ENCODE results near the gene TBC1D22A.
"Not testable (repeated sequence)": the region's sequence is repeated elsewhere in the genome, so short reads cannot be mapped to it uniquely, and the experiment has no call there.

TBC1D22A gene

DNA sequence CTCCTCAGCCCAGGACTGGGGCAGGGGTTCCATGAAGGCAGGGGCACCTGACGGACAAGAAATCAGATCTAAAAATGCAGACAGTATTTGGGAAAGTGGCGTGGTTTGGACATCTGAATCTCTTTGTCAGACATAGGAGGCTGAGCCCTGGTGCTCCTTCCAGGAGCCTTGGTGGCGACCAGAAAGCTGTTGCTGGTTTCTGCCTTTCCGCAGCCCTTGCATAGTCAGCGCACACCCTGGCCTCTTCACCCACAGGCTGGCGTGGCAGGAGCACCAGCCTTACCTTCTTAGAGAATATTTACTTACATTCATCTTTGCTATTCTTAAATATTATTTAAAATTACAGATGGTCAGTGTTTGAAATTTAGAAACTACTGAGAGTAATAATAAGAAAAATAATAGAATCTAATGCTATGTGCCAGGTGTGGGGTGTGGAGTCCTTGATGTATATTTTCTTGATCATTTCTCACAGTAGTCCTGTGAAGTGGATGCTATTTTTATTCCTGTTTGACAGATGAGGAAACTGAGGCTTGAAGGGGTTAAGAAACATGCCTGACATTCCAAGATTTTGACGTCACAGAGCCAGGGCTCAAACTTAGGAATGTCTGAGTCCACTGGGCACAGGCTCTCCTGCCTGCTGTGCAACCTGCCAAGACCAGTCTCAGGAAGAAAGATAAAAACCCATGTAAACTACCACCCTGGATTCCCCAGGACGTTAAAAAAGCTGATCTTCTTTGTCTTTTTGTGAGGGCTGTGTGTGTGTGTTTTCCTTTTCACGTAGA is 51.6 kb downstream of the TBC1D22A start:
- DNase-seq (ENCODE audit: low read depth in 2 of 2) = no peak

DNA sequence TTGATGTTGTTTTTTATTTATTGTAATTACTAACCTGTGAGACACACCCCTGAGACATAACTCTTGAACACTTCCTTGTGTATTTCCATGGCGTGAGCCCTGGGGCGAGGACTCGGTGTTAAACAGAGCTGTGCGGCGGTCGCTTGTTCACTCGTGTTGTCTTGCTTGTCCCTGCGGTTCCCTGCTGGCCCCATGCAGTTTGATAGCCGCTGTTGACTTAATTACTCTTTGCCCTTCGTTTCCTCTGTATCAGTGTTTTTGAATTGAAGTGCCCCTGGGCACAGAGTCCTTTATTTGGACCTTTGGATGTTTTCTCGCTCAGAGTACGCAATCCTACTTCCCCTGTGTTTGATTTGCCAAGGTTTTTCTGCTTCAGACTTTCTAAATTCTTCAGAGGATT is 52.7 kb downstream of the TBC1D22A start:
- no peak for DNase-seq (ENCODE audit: low read depth in 2 of 2)

DNA sequence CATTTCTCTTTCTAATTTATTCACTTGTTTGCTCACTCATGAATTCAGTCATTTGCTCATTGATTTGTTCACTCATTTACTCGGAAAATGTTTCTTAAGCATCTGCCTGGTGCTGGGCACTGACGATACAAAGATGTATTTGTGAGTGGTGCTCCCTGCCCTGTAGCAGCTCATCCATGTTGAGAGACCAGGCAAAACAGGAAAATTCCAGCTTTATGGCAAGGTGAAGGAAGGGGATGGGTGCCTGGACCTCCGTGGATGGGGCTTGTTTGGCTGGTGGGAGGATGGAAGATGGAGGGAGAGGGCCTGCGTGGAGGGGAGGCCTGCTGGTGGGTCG is 53.1 kb downstream of the TBC1D22A start:
- no peak for DNase-seq (ENCODE audit: low read depth in 2 of 2)

DNA sequence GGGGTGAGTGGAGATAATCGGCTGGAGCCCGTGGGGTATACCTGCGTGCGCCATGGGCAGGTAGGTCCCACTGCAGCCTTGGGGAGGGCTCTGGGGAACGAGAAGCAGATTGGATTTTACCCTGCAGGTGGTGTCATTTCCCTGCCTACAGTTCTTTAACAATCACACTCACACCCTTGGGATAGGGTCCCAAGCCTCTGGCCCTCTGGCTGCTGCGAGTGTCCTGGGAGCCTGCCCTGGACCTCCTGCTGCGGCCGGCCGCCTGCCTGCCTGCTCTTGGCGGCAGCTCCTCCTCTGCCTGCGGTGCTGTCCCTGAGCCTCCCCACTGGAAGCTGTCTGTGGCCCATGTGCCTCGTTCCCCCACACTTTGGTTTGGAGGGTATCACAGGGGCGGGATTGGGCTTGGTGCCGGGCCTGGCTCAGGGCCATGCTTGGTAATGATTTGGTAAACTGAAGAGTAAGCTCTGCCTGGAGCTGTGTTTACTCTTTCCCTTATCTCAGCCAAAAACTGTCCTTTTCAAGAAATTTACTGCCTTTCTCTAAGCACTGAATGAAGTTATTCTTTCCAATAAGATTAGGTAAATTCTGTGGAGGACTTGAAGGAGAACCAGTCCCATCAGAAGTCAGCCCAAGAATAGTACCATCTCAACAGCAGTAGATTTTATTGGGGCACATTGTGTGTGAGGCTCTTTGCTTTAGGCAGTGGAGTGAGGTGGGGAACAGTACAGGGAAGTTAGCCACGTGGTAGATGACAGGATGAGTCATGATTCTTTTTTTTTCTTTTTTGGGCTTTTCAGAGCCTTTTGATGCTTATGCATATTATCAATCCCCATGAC is 53.7 kb downstream of the TBC1D22A start:
- no peak for DNase-seq (ENCODE audit: low read depth in 2 of 2)

DNA sequence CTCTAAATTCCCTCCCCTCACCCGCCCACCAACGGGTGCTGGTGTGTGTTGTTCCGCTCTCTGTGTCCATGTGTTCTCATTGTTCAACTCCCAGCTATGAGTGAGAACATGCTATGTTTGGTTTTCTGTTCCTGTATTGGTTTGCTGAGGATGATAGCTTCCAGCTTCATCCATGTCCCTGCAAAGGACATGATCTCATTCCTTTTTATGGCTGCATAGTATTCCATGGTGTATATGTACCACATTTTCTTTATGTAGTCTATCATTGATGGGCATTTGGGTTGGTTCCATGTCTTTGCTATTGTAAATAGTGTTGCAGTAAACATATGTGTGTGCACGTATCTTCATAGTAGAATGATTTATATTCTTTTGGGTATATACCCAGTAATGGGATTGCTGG is 54.9 kb downstream of the TBC1D22A start:
- DNase-seq (ENCODE audit: low read depth in 2 of 2) = not testable (repeated sequence)

DNA sequence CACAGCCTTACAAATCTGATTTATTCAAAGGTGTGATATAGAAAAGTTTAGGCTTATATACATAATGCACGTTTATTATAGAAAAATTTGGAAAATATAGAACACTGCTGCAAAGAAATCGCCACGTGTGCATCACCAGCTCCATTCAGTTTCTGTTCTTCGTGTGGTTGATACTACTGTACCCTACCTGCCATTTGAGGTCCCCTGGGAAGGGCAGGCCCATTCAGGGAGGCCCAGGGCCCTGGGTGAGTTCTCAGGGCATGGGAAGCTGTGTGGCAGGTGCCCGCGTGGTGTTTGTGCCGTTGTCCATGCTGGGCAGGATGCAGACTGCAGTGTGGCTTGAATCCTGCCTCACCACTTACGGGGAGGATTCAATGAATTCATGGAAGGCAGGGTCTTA is 60.8 kb downstream of the TBC1D22A start:
- no peak for DNase-seq (ENCODE audit: low read depth in 2 of 2)

DNA sequence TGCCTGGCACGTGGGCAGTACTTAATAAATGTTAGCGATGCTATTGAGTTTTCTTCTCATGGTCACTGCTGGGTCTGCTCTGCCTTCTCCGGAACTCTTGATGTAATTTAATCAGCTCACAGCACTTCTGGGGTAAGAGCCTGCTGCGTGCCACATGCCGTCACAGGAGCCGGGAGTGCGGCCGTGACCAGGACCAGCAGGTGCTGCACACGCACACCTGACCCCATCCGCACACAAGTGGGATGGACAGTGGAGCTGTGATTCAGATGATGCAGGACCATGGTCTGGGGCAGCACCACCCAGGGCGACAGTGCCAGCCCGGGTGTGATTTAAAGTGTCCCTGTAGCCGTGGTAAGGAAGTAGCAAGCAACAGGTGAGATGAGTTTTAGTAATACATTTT is 61.2 kb downstream of the TBC1D22A start:
- no peak for DNase-seq (ENCODE audit: low read depth in 2 of 2)

DNA sequence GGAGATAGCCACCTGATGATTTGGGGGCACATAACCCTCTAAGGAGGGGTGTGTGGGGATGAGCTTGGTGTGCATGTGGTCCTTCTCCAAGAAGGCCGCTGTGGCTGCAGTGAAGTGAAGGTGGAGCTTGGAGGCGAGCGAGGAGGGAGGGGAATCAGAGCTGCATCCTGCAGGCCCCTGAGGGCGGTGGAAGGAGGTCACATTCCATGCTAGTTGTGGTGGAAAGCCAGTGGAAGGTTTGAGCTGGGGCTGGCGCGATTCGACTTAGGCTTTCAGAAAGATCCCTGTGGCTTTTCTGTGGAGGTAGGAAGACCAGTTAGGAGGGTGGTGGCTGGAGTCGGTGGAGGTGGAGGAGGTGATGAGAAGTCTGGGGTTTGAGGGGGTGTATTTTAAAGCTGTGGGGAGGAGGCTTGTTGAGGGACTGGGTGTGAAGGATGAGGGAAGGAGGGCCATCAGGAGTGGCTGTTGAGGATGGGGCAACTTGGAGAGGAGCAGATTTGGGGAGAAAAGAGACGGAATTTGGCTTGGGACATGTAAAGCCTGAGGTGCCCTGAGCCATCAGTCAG is 62.0 kb downstream of the TBC1D22A start:
- DNase-seq (ENCODE audit: low read depth in 2 of 2) = no peak

DNA sequence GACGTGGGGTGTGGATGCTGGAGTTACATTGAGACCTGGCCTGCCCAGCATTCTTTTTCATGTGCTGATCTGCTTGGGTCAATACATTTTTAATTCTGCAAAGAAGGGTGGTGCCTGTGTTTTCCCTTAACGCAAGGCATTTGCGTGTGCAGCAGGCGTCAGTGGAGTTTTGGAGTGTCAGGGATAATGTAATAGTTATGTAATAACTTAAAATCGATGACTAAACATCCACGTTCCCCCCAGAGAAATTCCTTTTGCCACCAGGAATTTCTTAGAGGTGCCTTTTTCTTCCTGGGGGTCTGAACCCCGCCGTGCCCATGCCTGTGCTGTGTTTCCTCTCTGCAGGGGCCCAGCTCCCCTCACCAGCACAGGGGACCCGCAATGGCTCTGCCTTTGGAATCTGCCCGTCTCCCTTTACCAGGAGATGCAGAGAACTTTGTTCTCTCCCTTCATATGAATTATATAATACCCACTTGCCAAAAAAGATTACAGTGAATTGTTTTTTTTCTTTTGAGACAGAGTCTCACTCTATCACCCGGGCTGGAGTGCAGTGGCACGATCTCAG is 62.6 kb downstream of the TBC1D22A start:
- no peak for DNase-seq (ENCODE audit: low read depth in 2 of 2)

DNA sequence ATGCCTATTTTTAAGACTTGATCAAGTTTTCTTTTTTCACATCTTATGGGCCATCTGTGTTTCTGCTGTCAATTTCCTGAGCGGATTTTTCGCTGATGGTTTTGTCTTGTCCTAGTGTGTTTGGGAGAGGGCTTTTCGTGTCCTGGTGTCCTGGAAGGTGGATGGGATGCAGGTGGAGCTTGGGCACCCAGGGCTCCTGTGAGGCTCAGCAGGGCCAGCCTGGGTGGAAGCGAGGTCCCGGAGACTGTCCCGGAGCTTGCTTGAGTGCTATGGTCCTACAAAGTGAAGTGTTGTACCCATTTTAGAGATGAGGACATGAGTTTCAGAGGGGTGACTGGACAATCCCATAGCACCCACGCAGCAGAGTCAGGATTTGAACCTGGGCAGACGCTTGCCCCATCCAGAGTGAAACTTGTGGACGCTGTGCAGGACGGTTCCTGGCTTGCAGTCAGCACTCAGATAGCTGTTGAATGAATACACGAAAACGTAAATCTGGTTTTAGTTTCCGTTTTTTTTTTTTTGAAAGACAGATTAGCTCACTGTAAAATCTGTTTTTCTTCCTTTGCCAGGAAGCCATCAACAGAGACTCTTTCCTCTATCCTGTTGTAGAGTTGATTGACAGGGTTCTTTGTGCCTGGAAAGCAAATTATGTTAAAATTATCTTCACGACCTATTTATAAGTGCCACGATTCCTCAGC is 64.1 kb downstream of the TBC1D22A start:
- no peak for DNase-seq (ENCODE audit: low read depth in 2 of 2)

DNA sequence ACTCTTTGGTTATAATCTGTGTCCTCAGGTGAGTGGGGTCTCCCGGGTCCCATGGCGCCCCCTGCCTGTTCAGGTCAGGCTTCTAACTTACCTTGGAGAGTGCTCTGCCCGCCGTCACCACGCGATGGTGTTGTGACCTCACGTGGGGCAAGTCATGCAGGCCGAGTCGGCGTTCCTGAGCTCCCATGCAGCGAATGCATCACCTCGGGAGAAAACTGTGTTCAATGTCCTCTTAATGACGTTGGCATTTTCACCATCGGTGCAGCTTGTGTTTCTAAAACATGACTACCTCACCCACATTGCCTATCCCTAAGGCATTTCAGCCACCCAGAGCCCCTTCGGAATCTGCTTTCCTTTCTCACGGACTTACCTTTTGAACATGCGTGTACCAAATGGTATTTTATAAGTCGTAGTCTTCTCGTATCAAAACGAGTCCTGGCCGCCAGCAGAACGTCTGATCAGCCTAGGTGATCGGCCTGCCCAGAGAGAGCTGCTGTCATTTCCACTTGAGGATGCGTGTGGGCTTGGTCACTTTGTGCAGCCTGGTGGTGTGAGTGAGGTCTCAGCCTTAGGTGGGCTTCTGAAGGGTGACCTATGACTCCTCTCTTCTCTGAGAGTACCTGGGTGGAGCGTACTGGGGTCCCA is 64.8 kb downstream of the TBC1D22A start:
- DNase-seq (ENCODE audit: low read depth in 2 of 2) = no peak

DNA sequence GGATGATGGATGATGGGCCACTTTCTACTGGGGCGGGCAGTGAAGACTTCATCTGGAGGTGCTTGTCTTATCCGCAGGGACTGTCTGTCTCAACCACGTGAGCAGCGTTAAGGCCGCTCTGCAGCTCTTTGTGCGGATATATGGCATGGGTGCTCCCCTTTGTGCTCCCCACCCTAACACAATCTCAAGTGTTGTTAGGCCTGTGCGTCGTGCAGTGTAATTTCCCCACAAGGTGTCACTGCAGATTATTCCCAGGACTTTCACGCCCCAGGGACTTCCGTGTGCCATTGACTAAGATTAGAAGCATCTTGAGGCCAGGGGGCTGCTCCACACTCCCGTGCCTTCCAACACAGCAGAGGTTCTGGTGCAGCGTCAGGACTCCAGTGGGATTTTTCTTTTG is 65.3 kb downstream of the TBC1D22A start:
- DNase-seq (ENCODE audit: low read depth in 2 of 2) = no peak

DNA sequence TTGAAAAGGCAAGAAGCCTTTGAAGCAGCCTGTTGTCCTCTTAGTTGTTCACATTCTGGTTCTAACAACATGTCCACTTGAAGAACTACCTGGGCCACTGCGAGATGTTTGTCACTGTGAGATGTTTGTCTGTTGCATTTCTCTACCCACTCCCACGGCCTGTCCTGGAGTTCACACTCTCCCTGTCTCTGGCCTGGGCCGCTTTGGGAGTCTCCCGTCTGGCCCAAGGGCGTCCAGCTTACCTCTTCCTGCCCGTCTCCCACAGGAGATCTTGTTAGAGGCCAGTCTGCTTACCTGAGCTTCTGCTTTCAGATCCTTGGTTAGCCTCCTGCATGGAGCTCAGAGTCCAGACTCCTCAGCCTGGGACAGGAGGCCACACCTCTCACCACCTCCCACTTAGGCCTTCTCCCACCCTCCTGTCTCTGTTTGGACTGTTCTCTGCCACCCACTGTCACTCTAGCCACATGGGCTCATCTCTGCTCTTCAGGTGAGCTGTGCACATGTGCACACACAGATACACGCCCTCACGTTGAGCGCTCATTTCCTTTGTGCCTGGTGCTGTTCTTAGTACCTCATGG is 66.0 kb downstream of the TBC1D22A start:
- no peak for DNase-seq (ENCODE audit: low read depth in 2 of 2)

DNA sequence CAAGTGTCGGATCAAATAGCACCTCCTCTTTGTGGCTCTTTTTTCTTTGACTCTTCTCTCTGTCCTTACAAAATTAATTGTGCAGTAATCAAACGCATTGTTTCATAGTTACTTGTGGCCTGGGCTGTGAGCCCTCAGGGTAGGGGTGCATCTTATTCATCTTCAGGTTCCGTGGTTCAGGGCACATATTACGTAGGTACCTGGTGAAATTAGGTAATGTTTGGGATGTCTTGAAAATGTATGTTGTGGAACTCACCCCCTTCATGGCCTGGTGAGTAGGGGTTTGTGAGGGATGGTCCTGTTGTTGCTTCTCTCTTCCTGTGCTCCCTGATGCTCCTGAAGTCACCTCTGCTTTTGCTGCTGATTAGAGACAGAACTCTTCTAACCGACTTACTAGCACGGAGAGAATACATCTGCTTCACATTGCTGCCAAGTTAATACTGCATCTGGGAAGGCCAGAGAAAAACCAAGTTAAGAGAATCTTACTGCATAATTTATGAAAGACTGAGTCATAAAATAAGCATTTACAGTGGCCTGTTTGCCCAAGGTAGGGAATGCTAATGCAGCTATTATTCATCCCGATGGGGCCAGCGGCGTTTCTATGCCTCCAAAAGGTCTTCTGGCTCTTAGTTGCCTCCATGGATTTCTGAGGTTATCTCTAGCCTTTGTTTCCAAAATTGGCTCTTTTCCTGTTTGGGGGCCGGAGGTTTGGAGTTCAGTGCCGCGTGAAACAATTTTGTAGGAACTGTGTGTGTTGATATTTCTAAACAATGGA is 66.9 kb downstream of the TBC1D22A start:
- peak; percentile 86 to 87 for DNase-seq (ENCODE audit: low read depth in 2 of 2)

DNA sequence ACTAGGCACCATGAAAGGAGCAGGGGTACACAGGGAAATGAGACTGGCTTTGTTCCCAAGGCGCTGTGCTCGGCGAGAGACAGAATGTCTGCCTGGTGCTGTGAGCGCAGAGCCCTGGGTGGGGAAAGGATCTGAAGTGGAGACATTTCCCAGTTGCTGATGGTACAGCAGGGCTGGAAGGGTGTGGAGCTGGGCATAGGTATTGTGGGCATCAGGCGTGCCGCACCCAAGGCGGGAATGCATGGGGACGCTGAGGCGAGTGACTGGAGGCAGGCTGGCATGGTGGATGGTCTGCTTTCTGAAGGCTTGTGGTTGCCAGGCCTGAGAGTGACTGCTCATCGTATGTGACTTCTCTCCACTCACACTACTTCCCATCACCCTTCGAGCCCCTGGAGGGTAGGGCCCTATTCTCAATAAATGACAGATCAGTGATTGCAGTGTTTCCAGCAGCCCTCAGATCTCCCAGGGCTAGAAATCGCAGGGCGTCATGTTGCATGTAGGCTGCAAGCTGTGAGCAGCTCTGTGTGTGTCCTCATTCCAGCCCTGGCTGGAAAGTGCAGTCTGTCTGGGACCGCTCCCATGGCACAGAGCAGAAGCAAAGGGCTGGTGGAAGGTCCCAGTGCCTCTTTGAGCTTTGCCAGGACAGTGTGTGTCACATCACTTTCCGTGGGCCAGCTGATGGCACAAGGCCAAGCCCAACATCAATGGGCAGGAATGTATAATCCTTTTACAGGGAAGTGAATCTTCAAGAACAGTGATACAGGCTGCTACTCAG is 67.7 kb downstream of the TBC1D22A start:
- no peak for DNase-seq (ENCODE audit: low read depth in 2 of 2)

DNA sequence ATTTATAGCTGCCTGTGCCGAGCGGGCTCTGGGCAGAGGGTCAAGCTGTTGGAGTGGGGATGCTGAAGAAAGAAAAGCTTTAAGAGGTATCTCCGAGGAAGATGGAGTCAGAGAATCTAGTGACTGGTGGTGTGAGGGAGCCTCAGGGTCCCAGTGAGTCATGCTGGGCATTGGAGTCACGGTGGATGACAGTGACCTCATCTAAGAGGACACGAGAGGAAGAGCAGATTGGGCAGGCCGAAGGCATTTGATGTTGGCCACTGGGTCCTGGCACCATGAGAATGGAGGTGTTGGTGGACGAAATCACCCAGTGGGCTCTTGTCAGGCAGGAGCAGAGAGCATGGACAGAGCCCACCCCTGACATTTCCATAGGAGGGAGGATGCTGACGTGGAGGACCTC is 68.4 kb downstream of the TBC1D22A start:
- no peak for DNase-seq (ENCODE audit: low read depth in 2 of 2)

DNA sequence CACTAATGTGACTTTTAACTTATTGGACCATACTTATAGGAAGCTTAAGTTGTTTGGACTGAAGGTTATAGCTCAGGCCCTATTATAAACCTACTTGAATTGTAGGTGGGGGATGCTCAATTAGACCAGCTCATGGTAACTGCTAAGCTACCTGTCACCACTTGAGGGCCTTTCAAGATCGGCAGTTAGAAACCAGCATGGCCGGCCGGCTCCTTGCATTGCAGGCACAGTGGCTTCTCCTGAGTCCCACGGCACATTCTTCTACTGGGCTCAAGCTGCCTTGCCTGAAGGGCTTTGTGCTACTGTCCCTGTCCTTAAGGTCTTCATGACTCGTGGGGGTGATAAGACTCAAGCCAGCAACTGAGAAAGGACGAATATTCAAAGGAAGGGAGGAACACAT is 70.8 kb downstream of the TBC1D22A start:
- no peak for DNase-seq (ENCODE audit: low read depth in 2 of 2)

DNA sequence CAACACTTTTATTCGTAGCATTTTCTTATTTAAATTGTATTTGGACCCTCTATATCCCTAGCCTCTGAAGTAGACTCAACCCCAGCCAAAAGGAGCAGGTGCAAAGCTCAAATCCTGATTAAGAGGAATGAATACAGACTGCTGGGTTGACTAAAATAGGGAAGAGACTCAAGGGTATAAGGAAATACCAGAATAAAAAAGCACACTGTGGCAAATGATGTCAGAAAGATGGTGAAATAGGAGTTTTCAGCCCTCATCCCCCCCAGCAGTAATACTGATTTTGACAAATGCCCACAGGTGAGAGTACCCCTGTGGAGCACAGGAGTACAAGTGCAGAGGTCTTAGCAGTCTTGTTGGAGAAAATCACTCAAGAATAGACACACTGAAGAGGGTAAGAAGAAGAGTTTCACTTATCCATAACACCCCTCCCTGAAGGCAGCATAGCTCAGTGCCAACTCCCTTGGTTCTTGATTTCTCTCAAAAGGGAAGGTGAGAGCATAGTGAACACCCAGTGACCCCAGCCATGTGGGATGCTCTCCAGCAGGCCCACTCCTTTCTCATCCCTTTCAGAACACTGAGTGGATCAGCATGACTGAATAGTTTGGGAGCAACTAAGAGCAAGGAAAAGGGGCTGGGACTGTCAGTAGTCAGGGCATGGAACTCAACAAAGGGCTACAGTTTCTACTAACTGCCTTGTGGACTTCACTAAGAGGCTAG is 71.7 kb downstream of the TBC1D22A start:
- no peak for DNase-seq (ENCODE audit: low read depth in 2 of 2)

DNA sequence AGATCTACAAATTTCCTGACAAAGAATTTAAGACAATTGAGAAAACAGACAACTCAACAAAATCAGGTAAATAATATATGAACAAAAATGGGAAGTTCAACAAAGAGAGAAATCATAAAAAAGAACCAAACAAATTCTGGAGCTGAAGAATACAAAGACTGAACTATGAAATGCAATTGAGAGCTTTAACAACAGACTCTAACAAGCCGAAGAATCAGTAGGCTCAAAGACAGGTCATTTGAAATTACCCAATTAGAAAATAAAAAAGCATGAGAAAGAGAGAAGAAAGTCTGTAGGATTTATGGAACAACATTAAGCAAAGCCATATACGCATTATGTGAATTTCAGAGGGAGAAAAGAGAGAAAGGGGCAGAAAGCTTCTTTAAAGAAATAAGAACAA is 72.8 kb downstream of the TBC1D22A start:
- DNase-seq (ENCODE audit: low read depth in 2 of 2) = no peak
